Epithelial cell of esophagus (primary cell): ENCODE measurements around the gene KRT32.

Source experiments
- DNase-seq: peaks from one replicate; pipeline ENCODE4 v3.0.0; 2010; ENCODE audit warnings: low read depth
- H3K4me3 ChIP-seq: 2 replicates; pipeline ENCODE4 v1.5.1; 2011; ENCODE audit warnings: mild to moderate bottlenecking, low read length, control low read depth
- CTCF ChIP-seq: IDR thresholded peaks from 2 replicates; pipeline ENCODE4 v1.5.1; 2011; ENCODE audit warnings: low read depth, mild to moderate bottlenecking, low read length, control low read depth, inconsistent platforms; ENCODE audit not compliant: insufficient read depth; ENCODE audit errors: missing control alignments

KRT32 gene

GRCh38 chr17:41504246-41504977 is 37.2 kb upstream of the KRT32 start:
- H3K4me3 ChIP-seq, result no peak overlapping the region
- TF ChIP-seq CTCF, result no peak
- no peak for DNase-seq

GRCh38 chr17:41503202-41503601 is 36.0 kb upstream of the KRT32 start:
- no peak overlapping the region for H3K4me3 ChIP-seq
- no peak for DNase-seq
- TF ChIP-seq CTCF, result no peak

GRCh38 chr17:41500131-41500911 is 33.1 kb upstream of the KRT32 start:
- H3K4me3 ChIP-seq, result no peak overlapping the region
- peak; percentile 79 for DNase-seq
- TF ChIP-seq CTCF, result peak; percentile 7

- no peak for DNase-seq
- no peak for TF ChIP-seq CTCF
- H3K4me3 ChIP-seq, result no peak overlapping the region
Observed at GRCh38 chr17:41499714-41500113, 32.5 kb upstream of the KRT32 start.

- DNase-seq, result peak; percentile 32
- H3K4me3 ChIP-seq, result no peak overlapping the region
- no peak for TF ChIP-seq CTCF
Observed at GRCh38 chr17:41498276-41498675, 31.1 kb upstream of the KRT32 start.

GRCh38 chr17:41496803-41497484 is 29.8 kb upstream of the KRT32 start:
- peak; percentile 91 for TF ChIP-seq CTCF
- DNase-seq, result peak; percentile 93
- H3K4me3 ChIP-seq, result no peak overlapping the region
